Left ventricle myocardium inferior (tissue), 1 donor: ENCODE measurements around the gene ZPR1. TPM values are rescaled to one million over a fixed set of nuclear protein-coding genes. Genes with fewer than 3 reads are reported as not detected.

Experiments used
- DNase-seq: peaks from one replicate; pipeline ENCODE4 v3.0.0-alpha.2; 2020
- H3K27ac ChIP-seq: fragments of 200-600 bp; replicated peaks from 2 replicates; pipeline ENCODE4 v1.8.0; 2021
- H3K27me3 ChIP-seq: fragments of 200-600 bp; 2 replicates; pipeline ENCODE4 v1.8.0; 2021; ENCODE audit warnings: low read depth
- H3K36me3 ChIP-seq: fragments of 200-600 bp; 2 replicates; pipeline ENCODE4 v1.8.0; 2021
- H3K4me1 ChIP-seq: fragments of 200-600 bp; 2 replicates; pipeline ENCODE4 v1.8.0; 2021
- H3K4me3 ChIP-seq: fragments of 200-600 bp; 2 replicates; pipeline ENCODE4 v1.8.0; 2021; ENCODE audit warnings: mild to moderate bottlenecking, moderate library complexity
- H3K9me3 ChIP-seq: fragments of 200-600 bp; replicated peaks from 2 replicates; pipeline ENCODE4 v1.8.0; 2021
- CTCF ChIP-seq: fragments of 200-600 bp; IDR thresholded peaks from 2 replicates; pipeline ENCODE4 v1.8.0; 2021; ENCODE audit warnings: antibody characterized with exemption, mild to moderate bottlenecking, borderline replicate concordance
- intact Hi-C: fragments of 100-400 bp; cut with micrococcal nuclease; formaldehyde crosslinking; loops from one replicate; pipeline ENCODE4 v1.11.0; 2022
- total RNA-seq: library from RNA; stranded (reverse); fragmentation: NEBNext Ultra II Directional; extraction: Animal tissue kit (Norgen Biotek cat#: 25700); gene quantifications from one replicate; pipeline ENCODE4 v1.2.1, GENCODE V29; 2021
- donor health status: DM: no; HTN: yes; CAD: no; lungs with severe emphysema.

ZPR1 gene
- total RNA-seq, 1 donor from 2014 or later: 26.4 TPM

DNA sequence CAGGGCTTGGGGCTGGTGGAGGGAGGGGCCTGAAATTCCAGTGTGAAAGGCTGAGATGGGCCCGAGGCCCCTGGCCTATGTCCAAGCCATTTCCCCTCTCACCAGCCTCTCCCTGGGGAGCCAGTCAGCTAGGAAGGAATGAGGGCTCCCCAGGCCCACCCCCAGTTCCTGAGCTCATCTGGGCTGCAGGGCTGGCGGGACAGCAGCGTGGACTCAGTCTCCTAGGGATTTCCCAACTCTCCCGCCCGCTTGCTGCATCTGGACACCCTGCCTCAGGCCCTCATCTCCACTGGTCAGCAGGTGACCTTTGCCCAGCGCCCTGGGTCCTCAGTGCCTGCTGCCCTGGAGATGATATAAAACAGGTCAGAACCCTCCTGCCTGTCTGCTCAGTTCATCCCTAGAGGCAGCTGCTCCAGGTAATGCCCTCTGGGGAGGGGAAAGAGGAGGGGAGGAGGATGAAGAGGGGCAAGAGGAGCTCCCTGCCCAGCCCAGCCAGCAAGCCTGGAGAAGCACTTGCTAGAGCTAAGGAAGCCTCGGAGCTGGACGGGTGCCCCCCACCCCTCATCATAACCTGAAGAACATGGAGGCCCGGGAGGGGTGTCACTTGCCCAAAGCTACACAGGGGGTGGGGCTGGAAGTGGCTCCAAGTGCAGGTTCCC lies 41.8 kb upstream of the ZPR1 start, which contains the start of gene APOC3:
APOC3 (plus strand) TSS at position 383 of the 659 bp plus-strand sequence. CDS start 676 bp downstream, outside the sequence.
- H3K9me3 ChIP-seq: no peaks in the 10 kb centered on the region
- no peaks in the 10 kb centered on the region for H3K36me3 ChIP-seq
- peaks cover under 1% of the 10 kb centered on the region for H3K4me1 ChIP-seq
- no peak for DNase-seq
- H3K4me3 ChIP-seq: no peak within 1 kb of the TSS
- H3K27me3 ChIP-seq: no peaks in the 10 kb centered on the region
- no peak within 1 kb of the TSS for H3K27ac ChIP-seq
- intact Hi-C loops: no loop called here
- no peak for TF ChIP-seq CTCF

- intact Hi-C loops: no loop called here
- no peak for DNase-seq
These were observed 41.1 kb upstream of the ZPR1 start for GRCh38 chr11:116828632-116829524.

GRCh38 chr11:116827461-116827860 lies 39.6 kb upstream of the ZPR1 start:
- Histone ChIP-seq H3K4me3 (no peak overlapping the region), H3K27me3 (no peaks in the 10 kb centered on the region), H3K36me3 (no peaks in the 10 kb centered on the region), H3K9me3 (no peaks in the 10 kb centered on the region), H3K27ac (no peak overlapping the region), H3K4me1 (no peaks in the 10 kb centered on the region)
- intact Hi-C loops: no loop called here
- DNase-seq: no peak
- TF ChIP-seq CTCF: no peak

More at GRCh38 chr11:116828632-116829524, 41.1 kb upstream of the ZPR1 start:
- H3K27me3 ChIP-seq: no peaks in the 10 kb centered on the region
- TF ChIP-seq CTCF: no peak
- no peaks in the 10 kb centered on the region for H3K4me1 ChIP-seq
- no peaks in the 10 kb centered on the region for H3K9me3 ChIP-seq
- no peaks in the 10 kb centered on the region for H3K36me3 ChIP-seq
- no peak overlapping the region for H3K27ac ChIP-seq
- no peak overlapping the region for H3K4me3 ChIP-seq

- intact Hi-C loops: no loop called here
- TF ChIP-seq CTCF: no peak
These were observed 39.1 kb upstream of the ZPR1 start for GRCh38 chr11:116826751-116827431.

More at GRCh38 chr11:116826751-116827431, 39.1 kb upstream of the ZPR1 start:
- Histone ChIP-seq H3K4me1 (no peaks in the 10 kb centered on the region), H3K9me3 (no peaks in the 10 kb centered on the region), H3K27ac (no peak overlapping the region), H3K4me3 (no peak overlapping the region), H3K36me3 (no peaks in the 10 kb centered on the region), H3K27me3 (no peaks in the 10 kb centered on the region)
- no peak for DNase-seq
